Stimulated activated CD4-positive, alpha-beta T cell treated with anti-CD3 and anti-CD28 coated beads, Interleukin-15, amount 100 ng/mL, for 1 hour (primary cell): ENCODE results near the gene PCBP3.
A peak's percentile ranks its signal among the peaks of the same experiment; 100 is the strongest.
"Not testable (repeated sequence)": the region's sequence is repeated elsewhere in the genome, so short reads cannot be mapped to it uniquely, and the experiment has no call there.

Experiments
- DNase-seq, 2 donors: peaks; one replicate each; pipeline ENCODE4 v3.0.0-alpha.2; 2020; ENCODE audit warnings: low read depth in 1 of 2, low spot score in 1 of 2

The PCBP3 gene

DNA sequence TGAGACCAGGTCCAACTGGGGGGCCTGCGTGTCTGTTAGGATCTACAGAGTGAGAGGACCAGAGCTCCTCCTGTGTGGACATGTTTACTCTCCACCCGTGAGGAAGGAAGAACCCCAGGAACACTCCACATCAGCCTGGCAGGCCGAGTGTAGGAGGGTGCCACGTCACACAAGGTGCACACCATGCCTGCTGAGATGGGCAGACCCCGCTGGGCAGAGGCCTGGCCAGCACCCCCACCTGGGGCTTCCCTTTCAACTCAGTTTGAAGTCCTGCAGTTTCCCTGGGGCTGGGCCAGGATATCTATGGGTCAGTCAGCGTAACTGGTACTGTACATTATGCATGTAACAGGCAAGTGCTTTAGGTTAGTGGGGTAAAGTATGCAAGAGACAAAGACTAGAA is 30.1 kb upstream of the PCBP3 start:
- no peak for DNase-seq

GRCh38 chr21:45613881-45614280 is 29.6 kb upstream of the PCBP3 start:
- DNase-seq, result no peak

DNA sequence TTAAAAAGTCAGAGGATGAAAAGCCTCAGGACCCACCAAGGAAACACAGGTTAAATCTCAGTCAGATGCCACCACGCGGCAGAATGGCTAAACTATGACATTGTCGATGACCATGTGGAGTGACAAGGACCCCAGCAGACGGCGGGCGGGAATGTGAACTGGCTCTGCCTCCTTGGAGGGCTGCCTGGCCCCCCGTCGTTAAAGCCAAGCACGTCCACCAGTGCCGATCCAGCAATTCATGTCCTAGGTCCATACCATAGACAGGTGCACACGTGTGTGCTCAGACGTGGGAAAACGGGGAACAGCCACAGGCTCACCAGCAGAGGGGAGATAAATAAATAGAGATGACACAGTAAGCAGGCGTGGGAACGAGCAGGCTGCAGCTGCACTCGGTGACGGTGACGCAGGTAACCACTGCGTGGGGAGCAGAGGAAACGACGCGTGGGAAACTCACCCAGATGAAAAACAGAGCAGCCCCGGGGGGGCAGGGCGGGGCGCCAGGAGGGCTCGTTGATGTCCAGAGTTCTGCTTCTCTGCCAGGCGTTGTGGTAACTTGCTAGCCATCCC is 28.3 kb upstream of the PCBP3 start:
- peak; percentile 69 to 72 for DNase-seq

DNA sequence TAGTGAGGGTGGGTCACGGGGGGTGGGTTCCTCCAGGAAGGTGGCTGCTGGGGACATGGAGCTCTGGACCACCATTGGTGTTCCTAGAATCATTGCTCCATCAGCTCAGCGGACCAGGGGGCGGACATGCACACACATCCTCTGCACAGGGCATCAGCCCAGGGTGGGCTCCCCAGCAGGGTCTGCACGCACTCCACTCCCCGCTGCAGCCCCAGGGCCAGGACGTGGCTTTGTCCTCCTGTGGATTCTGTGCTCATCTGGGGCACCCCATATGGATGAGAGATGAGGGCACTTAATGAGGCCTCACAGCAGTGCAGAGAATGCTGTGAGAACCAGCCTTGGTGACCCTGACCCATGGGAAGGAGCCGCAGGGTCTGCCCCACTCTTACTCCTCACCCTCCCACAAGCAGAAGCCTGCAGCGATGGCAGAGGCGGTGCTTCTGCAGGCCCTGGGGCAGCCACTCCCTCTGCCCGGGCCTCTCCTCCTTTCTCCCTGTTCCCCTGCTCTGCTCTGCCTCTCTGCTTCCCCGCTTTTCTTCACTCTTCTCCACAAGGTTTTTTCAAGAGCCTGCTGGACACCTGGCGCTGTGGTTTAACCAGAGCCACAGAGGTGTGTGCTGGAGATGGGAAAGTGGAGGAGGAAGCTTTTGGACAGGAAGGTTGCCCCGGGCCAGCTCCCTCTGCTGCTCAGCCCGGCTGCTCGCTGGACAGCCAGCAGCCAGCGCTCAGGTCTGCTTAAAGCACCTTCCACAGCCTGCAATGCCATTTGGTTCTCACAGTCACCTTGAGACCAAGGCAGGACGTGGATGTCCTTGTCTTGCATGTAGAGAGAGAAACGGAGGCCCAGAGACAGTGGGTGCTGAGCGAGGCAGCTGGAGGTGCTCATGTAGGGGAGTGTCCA is 26.3 kb upstream of the PCBP3 start:
- DNase-seq, result no peak

GRCh38 chr21:45618287-45618686 is 25.2 kb upstream of the PCBP3 start:
- DNase-seq, result no peak

GRCh38 chr21:45618846-45619485 is 24.6 kb upstream of the PCBP3 start:
- DNase-seq, result no peak

- DNase-seq, result no peak
Measured at GRCh38 chr21:45620201-45620923, 23.2 kb upstream of the PCBP3 start.

DNA sequence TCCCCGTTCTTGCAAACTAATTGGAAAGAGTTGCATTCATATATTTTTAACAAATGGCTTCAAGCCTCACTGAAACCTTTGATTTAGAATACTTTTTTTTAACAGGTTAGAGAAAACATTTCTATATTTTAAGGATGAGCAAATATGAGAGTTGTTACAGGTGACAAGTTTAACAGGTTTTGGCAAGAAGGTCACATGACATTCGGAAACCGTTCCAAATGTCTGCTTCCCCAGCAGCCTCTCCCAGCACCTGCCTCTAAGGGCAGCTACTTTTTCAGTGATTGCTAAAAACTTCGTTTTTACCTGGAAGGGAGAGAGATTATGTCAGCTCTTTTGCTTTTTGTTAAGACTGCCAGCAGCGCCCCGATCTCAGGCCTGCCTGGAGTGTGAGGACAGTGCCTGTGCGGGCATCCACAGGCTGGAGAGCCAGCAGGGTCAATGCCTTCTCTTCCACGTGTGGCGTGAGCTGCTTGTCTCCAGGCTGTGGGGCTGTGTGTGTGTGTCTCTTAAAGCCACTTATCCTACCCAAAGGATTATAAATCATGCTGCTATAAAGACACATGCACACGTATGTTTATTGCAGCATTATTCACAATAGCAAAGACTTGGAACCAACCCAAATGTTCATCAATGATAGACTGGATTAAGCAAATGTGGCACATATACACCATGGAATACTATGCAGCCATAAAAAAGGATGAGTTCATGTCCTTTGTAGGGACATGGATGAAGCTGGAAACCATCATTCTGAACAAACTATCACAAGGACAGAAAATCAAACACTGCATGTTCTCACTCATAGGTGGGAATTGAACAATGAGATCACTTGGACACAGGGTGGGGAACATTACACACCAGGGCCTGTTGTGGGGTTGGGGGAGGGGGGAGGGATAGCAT is 21.8 kb upstream of the PCBP3 start:
- not testable (repeated sequence) for DNase-seq

- DNase-seq, result no peak
Measured at GRCh38 chr21:45622416-45623097, 21.0 kb upstream of the PCBP3 start.

- no peak for DNase-seq
Measured at GRCh38 chr21:45623436-45623835, 20.1 kb upstream of the PCBP3 start.

DNA sequence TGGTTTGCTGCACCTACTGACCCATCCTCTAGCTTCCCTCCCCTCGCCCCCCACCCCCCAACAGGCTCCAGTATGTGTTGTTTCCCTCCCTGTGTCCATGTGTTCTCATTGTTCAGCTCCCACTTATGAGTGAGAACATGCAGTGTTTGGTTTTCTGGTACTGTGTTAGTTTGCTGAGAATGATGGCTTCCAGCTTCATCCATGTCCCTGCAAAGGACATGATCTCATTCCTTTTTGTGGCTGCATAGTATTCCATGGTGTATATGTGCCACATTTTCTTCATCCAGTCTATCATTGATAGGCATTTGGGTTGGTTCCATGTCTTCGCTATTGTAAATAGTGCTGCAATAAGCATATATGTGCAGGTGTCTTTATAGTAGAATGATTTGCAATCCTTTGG is 17.4 kb upstream of the PCBP3 start:
- DNase-seq, result not testable (repeated sequence)

DNA sequence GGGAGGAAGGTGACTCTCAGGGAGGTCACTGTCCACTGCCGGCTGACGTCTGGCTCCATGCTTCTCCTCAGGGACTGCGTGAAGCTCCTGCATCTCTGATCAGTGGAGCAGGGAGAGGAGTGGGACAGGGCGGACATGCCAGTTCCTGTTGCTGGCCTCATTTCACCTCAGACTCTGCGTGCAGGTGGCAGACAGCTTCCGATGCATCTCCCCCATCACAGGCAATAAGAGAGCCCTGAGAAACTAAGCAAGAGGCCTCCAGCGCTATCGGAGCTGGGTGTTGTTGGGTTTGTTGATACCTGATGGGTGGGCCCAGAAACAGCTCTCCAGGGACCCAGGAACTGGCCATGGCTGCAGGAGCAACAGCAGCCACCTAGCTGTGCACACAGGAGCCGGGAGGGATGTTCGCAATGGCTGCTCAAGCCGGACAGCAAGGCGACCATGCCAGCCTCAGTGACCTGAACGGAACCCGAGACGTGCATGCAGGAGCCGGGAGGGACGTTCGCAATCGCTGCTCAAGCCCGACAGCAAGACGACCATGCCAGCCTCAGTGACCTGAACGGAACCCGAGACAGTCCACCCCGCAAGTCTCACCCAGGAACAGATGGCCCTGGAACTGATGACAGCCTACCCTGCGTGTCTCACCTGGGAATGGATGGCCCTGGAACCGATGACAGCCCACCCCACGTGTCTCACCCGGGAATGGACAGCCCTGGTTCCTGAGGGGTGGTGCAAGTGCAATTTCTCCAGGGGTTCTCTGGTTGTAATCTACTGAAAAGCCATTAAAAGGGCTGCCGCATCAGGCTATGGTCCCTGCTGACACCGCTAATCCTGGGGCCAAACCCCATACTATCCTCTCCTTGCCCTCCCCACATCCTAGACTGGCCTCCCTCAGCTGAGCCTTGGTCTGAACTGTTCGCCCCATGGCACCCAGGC is 14.2 kb upstream of the PCBP3 start:
- no peak for DNase-seq

DNA sequence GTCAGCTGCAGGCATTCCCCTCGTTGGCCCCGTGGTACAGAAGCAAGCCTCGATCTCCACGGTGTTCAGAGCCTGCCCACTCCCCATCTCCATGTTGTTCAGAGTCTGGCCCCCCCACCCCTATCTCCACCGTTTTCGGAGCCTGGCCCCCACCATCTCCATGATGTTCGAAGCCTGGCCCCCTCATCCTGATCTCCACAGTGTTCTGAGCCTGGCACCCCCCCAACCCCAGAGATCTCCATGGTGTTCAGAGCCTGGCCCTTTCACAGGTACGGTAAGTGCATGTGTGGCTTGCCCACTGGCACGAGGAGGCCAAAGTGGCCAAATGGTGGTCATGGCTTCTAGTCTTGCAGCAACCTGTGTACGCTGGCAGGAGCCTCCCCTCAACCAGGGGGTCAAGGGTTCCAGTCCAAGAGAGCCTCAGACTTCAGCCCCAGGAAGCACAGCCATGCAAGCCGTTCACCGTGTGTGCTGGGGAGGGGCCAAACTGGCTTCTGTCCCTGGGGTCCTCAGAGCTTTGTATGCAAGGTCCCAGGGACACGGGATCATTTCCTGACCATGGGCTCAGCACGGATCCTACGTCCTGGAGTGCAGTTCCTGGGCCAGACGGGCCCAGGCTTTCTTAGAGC is 13.3 kb upstream of the PCBP3 start:
- DNase-seq, result no peak

DNA sequence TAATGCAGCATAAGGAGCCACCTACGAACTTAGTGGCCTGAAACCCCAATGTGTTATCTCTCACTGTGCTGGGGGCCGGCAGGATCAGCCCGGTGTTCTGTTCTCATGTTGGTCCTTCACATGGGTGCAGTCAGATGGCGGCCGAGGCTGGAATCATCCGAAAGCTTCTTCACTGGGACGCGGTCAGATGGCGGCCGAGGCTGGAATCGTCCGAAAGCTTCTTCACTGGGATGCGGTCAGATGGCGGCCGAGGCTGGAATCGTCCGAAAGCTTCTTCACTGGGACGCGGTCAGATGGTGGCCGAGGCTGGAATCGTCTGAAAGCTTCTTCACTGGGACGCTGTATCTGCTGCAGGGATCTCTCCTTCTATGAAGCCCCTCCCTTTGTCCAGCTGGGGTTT is 12.6 kb upstream of the PCBP3 start:
- no peak for DNase-seq

DNA sequence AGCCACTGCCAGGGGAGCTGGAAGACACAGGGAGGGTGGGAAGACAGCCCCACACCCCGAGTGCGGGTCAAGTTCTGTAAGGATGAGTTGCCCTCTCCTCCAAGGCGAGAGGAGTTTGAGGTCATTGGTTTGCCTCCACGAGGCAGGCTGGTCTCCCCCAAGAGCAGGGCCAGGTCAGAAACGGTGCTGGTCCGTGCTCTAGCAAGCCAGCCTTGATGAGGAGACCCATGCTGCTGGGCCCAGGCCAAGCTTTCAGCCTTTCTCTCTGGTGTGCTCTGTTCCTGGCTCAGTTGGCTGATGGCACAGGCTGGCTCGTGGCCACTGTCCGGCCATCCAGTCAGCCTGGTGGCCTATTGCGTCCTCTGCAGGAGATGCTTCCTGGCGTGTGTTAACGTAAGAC is 12.0 kb upstream of the PCBP3 start:
- no peak for DNase-seq

GRCh38 chr21:45632160-45632559 is 11.4 kb upstream of the PCBP3 start:
- no peak for DNase-seq

GRCh38 chr21:45632637-45633251 is 10.8 kb upstream of the PCBP3 start:
- no peak for DNase-seq
